H4 (cell line): ENCODE results near the gene EPHB3. TPM values are rescaled to one million over a fixed set of nuclear protein-coding genes. Genes with fewer than 3 reads are reported as not detected.

Experiments used
- DNase-seq: peaks from one replicate; pipeline ENCODE4 v3.0.0-alpha.2; 2015; ENCODE audit warnings: low spot score
- total RNA-seq: library from RNA; depleted of rRNA; stranded (reverse); fragments of >200 nt; shearing (Covaris generic); gene quantifications from 2 replicates; pipeline ENCODE4 v1.2.3, GENCODE V29; 2014

Gene EPHB3
- total RNA-seq, 1 experiment from 2014 or later = 2.0 TPM

DNA sequence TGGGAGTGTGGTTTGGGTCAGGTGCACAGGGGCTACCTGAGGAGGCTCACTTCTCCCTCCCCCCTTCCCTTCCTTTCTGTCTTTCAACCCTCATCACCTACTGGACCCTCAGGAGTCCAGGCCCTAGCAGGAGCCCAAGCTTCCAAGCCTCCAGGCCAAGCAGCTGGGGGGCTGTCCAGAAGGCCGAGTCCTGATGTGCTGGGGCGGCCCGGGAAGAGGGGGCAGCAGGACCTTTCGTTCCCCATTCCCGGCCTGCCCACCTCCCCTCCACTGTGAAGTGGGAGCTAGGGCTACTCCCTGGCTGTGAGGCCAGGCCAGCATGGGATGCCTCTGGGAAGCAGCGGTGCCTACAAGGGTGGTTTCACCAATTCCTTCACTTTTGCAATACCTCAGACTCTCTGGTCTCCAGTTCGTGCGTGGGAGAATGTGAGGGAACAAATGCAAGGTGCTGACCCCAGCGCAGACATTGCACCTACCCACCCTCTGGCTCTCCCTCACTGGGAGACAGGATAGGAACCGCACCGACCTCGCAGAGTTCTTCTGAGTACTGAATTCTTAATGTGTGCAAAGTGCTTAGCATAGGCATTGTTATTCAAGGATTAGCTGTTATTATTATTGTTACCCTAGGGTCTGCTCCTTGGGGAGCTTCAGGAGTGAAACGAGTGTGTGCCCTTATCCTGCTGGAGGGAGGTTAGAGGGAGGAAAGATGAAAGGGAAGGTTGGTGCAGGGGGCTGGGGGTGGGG lies 2.5 kb downstream of the EPHB3 start:
- no peak for DNase-seq

DNA sequence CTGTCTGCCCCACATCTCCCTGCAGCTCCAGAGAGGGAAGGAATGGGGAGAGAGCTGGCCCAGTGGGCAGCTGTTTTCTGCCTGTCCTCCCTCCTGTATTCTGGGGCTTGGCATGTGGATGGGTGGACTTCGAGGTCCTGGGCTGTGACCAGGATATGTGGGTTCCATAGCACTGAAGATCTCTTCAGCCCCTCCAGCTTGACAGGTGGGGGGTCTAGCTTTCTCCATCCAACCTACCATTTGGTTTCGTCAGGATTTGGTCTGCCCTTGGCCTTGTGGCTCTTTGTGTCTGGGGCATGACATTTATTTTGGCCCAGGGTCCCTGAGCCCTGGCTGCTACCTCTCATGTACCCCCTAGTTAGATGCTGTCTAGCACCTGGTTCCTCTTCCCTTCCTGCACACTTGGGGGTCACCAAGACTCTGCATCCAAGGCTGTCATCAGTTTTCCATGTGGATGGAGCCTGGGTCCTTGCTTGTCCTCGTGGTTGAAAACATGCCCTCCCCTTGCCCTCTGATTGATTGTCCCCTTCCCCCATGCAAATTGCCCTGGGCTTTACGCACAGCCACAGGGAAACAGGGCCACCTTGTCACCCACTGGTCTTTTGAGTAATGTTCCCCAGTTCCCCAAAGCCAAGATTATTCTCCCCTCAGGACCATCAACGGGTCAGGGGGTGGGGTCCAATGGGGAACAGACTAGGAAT lies 3.2 kb downstream of the EPHB3 start:
- DNase-seq = no peak

DNA sequence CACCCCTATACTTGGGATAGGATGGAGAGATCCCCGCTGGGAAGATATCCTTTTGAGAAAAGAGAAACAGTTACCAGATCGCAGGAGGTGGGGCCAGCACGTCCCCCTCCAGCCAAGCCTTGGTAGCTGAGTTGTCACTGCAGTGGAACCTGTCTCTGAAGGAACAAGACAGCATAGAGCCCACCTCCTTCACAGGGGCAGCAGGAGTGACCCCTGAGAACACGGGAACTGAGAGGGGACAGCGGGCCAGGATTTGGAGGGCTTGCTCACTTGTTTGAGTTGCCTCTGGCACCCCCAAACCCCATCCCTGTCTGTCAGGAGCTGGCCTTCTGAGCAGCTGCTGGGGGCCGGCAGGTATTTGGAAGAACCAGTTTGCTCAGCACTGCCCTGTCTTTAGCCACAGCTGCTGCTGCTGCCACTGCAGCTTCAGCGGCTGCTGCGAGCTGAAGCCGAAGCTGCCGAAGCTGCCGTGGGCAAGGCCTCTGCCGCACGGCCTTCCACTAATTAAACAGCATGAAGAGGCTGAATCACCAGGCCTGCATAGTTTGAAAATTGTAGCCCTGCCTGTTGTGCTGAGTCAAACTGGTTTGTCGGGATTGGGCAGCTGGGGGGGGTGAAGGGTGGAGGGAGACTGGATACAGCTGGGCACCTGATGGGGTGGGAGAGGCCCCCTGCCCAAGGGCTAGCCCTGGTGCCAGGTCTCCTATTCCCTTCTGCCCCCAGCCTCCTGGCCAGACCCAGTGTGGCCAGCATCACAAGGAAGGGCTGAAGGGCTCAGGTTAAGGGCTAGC lies 4.0 kb downstream of the EPHB3 start:
- DNase-seq = peak; percentile 90

DNA sequence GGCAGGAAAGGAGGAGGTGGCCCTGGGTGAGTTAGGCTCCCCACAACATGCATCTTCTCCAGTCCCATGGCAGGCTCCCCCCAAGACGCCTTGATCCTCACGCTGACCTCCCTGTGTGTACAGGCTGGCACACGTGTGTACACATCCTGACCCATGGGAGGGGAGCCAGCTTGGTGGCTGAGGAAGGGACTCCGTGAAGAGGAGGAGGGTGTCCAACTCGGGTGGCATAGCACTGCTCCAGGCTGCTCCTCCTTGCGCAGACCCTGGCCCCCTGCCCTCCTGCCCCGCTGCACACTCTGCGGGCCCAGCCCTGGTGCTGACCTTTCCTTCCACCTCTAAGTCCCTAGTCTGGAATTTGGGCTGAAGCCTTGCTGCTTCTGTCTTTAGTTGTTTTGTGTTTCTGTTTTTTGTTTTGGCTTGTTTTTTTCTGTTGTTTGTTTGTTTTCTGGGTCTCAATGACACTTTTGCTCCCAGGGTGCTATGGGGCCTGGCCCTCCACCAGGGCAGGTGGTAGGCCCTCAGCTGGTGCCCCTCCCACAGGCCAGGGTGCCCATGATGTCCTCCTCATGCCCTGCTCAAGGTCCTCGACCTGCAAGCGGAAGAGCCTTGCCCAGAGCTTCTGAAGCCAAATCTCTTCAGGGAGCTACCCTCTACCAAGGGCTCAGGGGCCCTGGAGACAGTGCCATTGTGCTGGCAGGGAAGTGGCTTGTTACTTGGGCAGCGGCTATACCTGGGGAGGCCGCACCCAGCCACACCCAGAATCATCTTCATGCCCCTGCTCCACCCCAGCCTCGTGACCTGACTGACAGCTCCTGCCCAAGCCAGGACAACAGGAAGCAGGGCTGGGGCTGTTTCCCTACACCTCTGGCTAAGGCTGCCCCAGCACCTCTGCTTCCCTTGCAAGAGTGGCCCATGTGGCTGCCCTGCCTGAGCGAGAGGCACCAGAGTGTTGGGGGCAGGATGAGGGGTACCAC lies 5.1 kb downstream of the EPHB3 start:
- no peak for DNase-seq

DNA sequence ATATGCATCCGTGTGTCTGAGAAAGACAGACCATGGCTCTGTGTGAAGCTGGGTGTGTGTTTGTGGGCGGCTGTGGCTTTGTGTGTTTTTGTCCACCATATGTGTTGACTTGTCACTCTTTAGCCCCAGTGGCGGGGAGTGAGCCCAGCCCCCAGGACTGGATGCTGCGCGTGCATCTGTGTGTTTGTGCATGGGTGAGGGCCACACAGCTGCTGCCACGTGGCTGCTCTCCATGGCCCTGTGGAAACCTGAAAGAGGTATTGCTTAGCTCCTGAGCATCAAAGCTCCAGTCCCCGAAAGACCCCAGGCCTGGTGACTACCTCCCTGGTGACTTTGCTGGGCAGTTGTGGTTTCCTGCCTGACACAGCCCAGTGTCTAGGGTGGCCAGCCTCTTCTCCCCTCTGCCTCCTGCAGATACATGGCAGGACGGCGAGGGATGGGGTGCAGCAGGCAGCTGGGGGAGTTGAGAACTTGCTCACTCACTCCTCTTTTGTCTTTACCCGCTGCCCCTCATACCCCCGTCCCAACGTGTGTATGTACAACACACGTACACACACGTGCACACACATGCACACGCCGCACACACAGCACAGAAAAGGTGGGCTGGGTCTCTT lies 6.5 kb downstream of the EPHB3 start:
- DNase-seq = no peak

DNA sequence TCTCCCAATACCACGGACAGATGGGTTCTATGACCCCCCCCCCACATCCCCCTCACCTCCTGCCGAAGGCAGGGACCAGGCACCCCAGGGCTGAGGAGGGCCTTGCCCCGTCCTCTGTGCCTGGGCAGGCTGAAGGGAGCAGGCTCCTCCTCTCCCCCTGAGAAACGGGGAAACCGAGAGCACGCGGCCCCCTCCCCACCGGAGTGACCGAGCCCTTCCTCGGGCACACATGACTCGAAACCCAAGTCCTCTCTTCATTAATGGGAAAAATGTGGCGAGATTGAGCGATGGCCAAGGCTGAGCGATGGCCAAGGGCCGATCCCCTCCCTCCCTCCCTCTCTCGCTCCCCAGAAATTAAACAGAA lies 7.0 kb downstream of the EPHB3 start:
- DNase-seq = no peak

DNA sequence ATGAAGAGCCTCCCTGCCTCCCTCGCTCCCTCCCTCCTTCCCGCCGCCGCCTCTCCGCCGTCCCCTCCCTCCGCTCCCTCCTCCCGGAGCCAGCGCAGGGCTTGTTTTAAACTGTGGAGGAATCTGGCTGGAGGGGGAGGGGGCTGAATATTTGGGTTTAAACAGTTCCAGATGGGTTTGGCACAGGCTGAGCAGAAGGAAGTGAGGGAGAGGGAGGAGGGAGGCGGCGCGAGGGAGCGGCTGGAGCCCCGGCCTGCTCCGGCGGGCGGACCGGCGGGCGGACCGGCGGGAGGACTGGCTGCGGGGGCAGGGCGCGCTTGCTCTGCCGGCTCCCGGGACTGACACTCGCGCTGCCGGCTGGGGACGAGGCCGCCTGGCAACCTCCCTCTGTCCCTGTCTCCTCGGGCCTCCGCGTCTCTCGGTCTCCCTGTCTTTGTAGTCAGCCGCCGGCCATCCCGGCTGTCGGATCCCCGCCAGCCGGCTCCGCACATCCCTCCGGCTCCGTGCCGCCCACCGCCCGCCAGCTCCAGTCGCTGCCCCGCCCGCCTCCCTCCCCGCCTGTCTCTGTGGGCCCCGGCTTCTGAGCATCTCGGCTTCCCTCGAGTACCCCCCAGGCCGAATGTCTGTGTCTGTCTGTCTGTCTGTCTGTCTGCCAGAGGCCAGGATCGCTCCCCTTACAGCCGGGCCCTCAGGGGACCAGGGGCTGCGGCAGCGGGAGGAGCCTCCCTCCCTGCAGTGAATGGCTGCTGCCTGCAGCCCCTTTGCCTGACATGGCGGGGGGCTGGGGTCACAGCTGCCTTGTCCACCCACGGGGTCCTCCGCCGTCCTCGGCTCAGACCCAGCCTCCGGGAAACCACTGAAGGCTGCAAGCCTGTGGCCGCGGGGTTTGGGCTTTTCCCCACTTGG lies 7.6 kb downstream of the EPHB3 start:
- peak; percentile 96 for DNase-seq

DNA sequence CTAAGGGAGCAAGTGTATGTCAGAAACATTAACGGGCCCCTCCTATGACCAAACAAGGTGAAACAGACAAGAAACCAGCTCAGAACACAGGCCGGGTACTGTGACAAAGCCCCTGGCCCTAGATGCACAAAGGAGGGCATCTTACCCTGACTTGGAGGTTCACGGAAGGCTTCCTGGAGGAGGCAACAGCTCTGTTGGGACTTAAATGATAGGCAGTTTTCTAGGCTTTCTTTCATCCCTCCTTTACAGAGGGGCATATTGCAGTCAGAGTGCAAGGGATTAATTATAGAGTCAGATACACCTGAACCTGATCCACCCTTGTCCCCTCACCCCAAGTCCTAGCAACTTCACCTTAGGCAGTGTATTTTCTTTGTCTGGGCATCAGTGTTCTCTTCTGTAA lies 8.4 kb downstream of the EPHB3 start:
- no peak for DNase-seq

DNA sequence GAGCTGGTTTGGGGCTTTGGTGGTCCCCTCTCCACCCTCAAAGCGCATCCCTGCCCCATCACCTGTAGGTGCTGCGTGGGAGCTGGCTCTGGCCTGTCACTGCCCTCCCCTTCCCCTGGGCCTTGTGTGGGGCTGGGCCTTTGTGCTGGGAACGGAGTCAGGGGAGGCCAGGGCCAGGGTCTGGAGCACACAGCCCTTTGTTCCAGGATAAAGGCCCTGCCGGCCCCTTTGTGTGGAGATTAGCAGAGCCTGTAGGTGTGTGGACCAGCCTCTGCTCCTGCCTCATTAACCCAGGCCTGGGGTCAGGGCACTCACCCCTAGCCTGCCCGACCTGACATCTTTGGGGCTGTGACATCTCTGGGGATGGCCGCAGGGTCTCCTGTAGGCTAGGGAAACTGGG lies 8.9 kb downstream of the EPHB3 start:
- no peak for DNase-seq

DNA sequence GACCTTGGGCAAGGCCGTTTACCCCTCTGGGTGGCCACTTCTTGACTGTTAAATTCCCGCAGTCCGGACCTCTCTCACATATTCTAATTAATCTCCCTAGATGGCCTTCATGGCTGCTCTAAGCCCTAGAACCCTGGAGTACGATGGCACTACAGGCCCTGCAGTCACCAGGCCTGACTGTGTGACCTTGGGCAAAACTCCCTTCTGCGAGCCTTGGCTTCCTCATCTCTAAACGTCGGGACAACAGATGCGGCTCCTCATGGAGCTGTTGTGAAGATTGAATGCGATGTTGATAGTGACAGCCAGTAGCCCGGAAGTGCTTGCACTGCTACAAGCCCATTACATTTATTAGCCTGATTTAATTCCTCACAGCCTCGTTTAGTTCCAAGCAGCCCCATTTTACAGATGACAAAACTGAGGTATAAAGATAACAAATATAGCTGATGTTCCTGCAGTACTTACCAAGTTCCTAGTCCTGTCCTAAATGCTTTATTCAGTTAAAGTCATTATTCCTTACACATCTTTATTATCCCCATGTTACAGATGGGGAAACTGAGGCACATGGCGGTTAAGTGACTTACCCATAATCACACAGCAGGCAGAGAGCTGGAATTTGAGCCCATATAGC lies 10.3 kb downstream of the EPHB3 start:
- DNase-seq = no peak

DNA sequence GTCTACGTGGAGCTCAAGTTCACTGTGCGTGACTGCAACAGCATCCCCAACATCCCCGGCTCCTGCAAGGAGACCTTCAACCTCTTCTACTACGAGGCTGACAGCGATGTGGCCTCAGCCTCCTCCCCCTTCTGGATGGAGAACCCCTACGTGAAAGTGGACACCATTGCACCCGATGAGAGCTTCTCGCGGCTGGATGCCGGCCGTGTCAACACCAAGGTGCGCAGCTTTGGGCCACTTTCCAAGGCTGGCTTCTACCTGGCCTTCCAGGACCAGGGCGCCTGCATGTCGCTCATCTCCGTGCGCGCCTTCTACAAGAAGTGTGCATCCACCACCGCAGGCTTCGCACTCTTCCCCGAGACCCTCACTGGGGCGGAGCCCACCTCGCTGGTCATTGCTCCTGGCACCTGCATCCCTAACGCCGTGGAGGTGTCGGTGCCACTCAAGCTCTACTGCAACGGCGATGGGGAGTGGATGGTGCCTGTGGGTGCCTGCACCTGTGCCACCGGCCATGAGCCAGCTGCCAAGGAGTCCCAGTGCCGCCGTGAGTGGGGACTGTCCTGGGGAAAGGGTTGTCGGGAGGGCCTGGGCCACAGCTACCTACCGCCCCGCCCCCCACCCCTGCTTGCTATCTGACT lies 11.2 kb downstream of the EPHB3 start:
- no peak for DNase-seq

DNA sequence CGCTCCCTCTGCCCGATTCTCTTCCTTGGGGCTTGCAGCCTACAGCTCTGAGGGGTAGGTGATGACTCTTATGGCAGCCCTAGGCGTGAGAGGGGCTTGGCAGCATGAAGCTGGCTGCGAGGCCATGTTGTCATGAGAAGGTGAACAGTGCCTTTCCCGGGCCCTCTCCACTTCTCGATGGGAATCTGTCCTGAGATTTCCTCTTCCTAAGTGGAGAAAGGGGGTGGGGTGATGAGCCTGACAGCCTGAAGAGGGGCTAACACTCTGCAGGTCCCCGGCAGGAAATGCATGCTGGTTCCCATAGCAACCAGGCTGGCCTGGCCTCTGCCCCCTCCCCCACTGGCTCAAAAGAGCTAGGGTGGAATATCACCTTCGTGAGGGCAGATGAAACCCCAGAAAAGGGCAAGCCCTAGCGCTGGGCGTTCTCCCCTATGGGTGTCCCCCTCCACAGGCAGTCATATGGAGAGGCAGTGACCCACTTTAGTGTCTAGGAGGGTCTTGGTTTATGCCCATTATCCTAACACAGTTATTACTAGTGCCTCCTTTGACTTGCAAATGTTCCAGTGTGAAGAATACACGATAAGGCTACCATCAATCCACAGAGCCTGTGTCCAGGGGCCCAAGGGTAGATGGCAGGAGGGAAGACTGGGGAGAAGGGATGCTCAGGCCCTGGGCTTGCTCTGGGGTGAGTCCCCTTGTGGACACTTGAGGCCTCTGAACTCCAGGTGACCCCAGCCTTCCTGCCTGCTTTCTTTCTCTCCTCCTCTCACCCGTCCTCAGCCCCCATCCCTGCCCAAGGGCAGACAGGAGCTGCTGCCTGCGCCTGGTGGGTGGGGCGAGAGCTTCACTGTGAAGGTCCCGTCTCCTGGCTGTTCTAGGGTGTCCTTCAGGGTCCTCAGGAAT lies 13.2 kb downstream of the EPHB3 start:
- DNase-seq = no peak

DNA sequence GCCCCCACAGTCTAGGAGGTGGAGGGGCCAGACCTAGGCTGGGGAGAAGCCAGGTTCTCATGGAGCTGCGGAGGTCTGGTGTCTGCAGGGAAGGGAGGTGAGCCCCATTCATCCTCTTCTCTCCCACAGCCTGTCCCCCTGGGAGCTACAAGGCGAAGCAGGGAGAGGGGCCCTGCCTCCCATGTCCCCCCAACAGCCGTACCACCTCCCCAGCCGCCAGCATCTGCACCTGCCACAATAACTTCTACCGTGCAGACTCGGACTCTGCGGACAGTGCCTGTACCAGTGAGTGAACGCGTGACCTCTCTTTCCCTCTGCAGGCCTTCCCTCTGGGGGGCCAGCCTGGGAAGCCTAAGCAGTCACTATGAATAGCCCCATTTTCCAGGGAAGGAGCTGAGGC lies 14.1 kb downstream of the EPHB3 start:
- no peak for DNase-seq

DNA sequence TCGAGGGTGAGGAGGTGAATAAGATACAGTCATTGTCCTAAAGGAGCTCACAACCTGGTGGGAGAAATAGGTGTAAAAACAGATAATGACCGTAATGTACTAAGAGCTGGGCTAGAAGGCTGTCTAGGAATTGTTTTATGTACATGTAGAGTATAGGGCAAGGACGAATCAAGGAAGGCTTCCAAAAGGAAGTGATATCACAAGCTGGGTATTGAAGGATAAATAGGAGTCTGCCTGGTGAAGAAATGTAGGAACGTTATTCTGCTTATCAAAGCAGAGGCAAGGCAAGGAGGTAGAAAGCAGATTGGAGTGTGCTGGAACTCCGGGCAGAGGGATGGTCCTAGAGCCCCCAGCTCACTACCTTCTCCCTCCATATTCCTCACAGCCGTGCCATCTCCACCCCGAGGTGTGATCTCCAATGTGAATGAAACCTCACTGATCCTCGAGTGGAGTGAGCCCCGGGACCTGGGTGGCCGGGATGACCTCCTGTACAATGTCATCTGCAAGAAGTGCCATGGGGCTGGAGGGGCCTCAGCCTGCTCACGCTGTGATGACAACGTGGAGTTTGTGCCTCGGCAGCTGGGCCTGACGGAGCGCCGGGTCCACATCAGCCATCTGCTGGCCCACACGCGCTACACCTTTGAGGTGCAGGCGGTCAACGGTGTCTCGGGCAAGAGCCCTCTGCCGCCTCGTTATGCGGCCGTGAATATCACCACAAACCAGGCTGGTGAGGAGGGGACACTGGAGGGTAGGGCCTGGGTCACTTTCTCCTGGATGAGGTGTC lies 15.1 kb downstream of the EPHB3 start:
- no peak for DNase-seq

DNA sequence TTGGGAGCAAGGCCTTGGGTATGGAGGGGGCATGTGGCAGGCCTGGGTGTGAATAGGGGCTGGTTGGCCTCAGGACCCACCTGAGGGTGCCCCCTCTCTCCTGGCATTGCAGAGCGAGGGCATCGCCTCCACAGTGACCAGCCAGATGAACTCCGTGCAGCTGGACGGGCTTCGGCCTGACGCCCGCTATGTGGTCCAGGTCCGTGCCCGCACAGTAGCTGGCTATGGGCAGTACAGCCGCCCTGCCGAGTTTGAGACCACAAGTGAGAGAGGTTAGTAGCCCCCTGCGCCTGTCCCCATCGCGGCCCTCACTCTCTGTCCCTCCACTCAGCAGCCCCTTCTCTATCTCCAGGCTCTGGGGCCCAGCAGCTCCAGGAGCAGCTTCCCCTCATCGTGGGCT lies 16.0 kb downstream of the EPHB3 start:
- DNase-seq = no peak

DNA sequence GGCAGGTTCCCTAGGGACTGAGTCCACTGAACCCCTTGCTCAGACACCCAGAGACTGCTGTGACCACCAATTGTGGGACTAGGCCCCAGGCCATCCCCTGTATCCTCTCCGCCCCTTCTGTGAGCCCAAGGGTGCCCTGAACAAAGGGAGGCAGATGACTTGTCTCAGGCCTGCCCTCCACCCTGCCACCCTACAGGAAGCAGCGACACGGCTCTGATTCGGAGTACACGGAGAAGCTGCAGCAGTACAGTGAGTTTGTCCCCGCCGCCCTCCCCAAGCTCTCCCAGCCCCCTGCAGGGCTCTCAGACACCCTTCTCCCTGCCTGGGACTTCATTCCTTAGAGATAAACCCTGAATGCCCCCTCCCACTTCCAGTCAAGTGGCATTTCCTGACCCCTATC lies 16.6 kb downstream of the EPHB3 start:
- DNase-seq = no peak

DNA sequence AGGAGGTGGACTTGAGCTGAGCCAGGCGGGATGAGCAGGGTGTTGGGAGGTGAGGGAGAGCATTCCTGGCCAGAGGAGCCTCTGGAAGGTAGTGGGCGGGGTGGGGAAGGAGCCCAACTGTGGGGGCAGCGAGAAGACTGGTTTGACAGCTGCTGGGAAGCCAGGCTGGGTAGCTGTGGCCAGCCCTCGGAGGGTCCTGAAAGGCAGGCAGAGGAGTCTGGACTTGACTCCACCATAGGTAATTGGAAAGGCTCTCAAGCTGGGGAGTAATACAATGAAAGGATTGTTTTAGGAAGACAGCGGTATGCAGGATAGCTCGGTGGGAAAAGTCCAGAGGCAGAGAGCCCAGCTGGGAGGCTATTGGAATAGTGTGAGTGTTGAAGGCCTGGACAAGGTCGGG lies 17.2 kb downstream of the EPHB3 start:
- no peak for DNase-seq
